HG03342 (cell line): ENCODE data around the gene ENG.
A peak's percentile ranks its signal among the peaks of the same experiment; 100 is the strongest.
"Not testable (repeated sequence)": the region's sequence is repeated elsewhere in the genome, so short reads cannot be mapped to it uniquely, and the experiment has no call there.

Experiments used
- ATAC-seq: cut with Tn5 transposase; IDR thresholded peaks from one replicate; pipeline ENCODE4 v1.9.1; 2021; ENCODE audit warnings: mild to moderate bottlenecking, moderate library complexity; ENCODE audit not compliant: unreplicated experiment

Gene ENG

DNA sequence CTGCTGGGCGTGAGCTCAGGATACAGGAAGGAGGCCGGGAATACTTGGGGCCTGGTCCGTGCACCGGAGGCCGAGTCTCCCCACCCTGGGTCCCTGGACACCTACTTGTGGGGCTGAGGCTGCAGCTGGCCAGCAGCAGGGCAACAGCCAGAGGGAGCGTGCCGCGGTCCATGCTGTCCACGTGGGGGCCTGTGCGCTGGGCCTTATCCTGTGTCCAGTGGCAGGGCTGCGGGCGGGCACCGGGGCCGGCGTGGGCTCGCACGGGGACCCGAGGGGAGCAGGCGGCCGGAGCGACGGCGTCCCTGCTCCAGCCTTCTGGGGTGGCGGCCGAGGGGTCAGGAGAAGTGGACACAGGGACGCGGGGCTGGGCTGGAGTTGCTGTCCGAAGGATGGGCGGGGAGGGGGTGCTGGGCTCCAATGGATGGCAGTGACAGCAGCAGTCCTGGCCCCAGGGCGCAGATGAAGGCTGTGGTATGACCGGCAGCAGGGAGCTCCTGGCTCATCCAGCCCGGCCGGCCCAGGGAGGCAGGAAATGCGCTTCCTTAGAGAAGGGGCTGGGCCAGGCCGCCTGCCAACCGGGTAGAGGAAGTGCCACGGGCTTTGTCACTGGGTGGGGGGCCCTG lies at the start of gene ENG:
Gene ENG (minus strand): TSS at position 475 of the 623 bp plus-strand sequence. CDS start 303 bp downstream, at position 172.
- no peak for ATAC-seq

DNA sequence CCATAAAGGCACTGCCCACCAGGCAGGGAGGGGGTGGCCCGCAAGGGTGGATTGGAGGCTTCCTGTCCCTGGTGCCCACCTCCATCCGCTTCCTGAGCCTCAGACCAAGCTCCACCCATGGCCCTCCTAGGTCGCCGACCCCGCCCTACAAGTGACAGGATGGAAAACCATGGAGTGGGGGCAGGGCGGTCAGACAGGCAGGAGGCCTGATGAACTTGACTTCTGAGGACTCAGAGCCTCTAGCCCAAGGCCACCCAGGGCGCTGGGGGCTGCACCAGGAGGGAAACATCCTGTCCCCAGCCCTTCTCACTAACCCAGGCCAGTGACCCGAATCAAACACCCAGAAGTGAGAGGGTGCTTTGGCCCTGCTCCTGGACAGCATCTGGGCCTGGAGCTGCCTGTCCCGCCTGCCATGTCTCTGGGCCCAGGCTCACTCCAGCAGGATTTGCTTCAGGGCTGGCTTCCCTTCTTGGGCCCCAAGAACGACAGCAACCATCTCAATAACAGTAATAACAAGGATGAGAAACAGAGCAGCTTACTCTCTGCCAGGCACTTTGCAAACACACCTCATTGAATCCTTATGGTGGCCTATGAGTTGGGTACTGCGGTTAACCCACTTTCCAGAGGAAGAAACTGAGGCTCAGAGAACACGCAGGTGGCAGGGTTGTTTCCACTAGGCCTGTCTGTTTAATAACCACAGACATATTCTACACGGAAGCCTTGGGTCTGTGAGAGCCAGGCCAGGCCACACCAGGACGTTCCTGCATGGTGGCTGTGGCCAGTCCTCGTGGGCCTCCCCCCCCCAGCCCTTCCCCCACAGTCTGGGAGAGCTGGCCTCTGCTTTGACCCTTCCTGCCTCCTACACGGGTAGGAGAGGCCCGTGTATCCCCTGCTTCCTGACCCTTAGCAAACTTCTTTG lies 49.4 kb upstream of the ENG start:
- no peak for ATAC-seq

DNA sequence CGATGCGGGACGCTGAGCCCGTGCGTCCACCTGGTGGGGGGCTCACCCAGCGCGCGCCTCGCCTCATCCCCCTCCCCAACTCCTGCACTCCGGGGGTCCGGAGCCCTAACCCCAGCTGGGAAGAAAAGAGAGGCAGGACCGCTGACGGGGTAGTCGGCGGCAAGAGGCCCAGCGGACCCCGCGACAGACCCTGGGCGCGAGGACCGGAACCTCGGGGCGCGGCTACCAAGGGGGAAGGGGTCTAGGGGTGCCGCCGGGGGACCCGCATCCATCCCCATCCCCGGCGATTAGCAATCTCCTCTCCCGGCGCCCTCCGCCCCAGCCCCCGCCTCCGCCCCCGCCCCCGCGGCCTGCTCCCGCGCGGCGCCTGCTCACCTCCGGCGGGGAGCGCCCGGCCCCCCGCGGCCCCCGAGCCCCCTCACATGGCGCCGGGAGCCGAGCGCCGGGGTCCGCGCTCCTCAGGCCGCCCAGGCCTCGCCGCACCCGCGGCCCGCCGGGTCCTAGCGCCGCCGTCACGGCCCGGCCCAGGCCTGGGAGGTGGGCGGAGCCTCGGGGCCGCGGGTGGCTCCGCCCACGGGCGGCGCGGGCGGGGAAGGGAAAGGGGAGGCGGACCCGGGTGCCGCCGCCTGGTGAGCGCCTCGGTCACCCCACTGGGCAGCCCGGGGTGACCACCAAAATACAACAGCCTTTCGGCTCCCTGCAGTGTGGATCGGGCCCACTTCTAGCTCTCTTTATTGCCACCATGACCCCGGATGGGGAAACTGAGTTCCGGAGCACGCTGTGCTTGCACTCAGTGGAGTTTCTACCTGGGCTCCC lies 44.9 kb upstream of the ENG start, which contains the start of gene ST6GALNAC6:
Gene ST6GALNAC6 (minus strand): TSS at position 476 of the 816 bp plus-strand sequence. CDS start 1,622 bp downstream, outside the sequence.
- peak; percentile 47 for ATAC-seq

DNA sequence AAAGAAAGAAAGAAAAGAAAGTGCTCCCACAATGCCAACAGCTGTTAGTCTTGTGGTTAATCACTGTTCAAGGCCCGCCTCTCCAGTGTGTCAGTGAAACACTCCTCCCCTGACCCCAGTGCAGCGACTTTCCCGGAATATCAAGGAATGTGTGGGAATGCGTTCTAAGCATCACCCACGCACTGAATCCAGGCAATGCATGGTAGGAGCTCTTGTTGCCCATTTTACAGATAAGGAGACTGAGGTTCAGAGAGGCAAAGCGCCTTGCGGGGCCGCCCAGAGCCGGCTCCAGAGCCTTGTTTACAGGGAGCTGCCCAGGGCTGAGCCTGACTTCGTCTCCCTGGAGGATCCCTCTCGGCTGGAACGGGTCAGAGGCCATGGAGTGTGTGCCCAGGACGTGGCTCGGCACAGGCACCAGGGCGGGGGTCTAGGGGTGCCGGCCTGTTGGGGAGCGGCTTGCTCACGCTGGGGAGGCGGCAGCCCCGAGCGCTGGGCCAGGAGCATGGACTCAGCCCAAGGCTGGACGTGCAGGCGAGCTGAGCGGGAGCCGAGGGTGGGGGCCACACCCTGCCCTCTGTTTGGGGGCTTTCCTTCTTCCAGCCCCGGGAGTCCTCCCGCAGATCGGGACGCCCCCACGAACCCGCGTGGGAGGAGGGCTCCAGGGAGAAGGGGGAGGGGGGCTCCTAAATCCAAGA lies 44.1 kb upstream of the ENG start:
- ATAC-seq = peak; percentile 10

DNA sequence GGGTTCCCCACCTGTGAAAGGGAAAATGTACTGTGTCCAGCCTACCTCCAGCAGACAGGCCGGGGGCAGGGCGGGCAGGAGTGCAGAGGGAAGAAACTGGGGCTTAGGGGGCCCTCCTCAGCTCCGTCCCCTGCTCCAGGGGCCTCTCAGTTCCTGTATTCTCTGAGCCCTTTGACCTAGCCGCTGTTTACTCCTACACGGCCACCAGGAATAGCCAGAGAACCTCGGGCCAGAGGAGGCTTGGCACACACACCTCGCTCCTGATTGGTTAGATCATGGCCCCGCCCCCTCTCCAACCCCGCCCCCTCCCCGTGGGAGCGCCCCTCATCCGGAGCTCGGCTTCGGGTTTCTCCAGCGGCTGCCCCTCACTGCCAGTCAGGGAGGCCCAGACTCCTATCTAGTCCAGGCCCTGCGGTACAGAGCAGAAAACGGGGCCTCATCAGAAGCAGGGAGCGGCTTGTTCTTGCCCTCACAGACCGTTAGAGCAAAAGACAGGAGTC lies 42.8 kb upstream of the ENG start:
- no peak for ATAC-seq

DNA sequence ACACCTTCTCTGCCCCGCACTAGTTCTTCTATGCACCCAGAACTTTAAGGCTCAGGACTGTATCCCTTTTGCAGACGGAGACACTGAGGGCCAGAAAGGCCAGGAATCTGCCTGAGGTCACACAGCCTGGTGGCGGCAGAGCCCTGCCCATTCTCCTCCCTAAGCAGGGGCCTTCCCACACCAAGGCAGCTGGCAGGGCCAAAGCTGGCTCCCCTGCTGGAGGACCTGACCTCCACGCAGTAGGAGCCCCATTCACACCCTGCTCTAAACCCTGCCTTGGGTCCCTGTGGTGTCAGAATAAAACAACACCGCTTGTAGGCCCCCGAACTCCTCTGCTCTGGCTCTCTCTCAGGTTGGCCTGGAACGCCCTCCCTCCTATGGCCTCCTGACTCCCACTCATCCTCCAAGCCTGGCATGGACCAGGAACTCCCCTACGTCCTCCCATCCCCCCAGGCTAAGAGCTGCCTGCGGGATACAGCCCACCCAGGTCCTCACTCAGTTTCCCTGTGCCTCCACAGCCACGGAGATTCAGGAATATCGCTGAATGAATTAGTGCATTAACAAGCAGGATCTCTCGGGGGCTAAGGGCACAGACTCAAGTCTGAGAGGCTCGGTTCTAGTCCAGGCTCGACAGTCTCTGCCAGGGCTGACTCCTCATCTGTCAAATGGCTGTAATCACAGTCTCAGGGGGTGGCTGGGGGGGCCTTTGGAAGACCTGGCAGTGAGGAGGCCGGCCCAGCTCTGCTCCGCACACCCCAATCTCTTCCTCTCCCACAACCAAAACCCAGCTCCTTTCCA lies 42.1 kb upstream of the ENG start:
- no peak for ATAC-seq

DNA sequence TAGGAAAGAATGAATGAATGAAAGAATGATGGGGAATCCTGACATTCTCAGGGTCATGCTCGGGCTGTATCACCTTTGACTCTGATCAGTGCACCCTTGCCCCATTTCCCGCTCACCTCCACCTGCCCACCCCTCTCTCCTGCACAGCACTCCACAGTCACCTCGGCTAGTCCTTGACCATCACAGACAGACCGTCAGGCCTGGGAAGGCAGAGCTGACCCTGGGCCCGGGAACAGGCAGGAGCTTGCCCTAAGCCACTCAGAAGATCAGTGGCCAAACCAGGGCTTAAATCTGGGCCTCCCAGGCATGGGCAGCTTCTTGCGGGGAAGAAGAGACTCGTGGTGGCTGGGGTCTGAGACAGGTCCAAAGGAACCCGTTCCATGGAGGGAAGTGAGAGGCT lies 41.4 kb upstream of the ENG start:
- no peak for ATAC-seq

DNA sequence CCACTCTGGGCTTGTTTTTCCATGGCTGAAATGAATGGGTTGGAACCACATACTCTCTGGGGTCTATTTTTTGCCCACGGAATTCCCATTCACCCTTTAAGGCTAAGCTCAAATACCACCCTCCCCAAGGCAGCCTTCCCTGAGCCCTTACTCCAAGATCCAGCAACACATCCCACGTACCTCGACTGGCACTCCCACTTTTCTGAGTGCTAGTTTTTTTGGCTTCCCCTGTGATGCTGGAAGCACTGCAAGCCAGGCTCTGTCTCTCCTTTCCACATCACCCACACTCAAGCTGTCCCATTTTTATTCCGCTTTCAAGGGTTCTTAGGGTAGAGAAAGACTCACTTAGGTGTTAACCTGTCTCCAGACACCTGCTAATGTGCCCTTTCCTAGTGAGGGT lies 38.9 kb upstream of the ENG start:
- ATAC-seq = no peak

DNA sequence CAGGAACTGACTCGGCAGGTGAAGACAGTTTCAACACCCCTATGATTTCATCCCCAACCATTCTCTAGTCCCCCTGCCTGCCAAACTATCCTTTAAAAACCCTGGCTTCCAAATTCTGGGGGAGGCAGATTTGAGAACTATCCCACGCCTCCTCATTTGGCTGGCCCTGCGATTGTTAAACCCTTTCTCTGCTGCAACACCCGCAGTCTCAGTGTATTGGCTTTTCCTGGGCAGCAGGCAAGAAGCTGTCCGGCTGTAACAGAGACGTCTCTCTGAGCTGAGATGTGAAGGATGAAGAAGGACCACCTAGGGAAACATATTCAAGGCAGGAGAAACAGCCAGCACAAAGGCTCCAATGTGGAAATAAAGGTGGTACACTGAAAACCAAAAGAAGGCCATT lies 38.4 kb upstream of the ENG start:
- ATAC-seq = no peak

DNA sequence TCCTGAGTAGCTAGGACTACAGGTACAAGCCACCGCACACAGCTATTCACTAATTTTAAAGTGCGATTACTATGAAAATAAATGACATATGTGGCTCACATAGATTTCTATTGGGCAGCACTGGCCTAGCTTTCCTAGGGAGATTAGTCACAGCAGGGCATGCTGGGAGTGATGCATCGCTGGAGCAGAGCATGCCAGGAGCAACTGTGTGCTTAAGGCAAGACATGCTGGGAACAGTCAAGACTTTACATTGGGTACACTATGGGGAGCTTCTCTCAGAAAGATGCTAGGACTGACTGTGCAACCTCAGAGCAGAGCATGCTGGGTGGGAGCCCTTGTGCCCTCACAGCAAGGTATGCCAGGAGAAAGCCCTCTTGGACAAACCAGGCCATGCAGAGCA lies 35.6 kb upstream of the ENG start:
- no peak for ATAC-seq

DNA sequence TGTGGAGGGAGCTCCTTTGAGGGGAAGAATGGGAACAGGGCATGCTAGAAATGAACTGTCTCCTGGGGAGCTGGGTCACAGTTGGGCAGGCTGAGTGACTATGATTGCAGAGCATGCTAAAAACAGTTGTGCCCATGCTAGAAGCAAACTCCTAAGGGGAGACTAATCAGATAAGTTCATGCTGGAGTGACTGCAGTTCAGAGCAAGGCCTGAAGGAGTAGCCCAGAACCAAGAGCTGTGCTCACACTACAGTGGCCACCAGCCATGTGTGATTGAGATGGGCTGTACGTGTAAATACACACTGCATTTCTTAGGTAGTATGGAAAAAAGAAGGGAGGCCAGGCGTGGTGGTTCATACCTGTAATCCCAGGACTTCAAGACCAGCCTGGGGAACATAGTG lies 33.3 kb upstream of the ENG start:
- no peak for ATAC-seq

DNA sequence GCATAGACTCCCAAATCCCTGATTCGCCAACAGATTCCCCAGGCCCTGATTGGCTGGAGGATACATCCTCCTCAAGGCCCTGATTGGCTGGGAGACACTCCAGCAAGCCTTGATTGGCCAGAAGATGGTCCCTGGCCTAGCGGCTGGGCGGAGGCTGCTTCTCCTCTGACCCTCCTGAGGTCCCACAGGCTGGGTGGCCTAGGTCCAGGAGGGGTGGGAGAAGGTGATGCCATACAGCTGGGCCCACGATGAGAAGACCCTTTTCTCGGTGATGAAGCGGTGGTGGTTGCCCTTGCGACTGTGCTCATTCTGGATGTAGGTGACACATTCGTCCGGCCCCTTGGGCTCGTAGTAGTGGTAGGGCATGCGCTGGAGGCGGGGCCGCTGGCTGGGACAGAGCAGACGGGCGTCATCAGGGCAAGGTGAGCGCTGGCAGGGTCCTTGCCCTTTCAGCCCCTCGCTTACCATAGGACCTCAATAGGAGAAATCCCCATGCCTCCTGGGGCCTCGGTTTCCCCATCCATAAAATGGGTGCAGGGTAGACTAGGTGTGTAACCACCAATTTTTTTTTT lies 32.0 kb upstream of the ENG start:
- ATAC-seq = no peak

DNA sequence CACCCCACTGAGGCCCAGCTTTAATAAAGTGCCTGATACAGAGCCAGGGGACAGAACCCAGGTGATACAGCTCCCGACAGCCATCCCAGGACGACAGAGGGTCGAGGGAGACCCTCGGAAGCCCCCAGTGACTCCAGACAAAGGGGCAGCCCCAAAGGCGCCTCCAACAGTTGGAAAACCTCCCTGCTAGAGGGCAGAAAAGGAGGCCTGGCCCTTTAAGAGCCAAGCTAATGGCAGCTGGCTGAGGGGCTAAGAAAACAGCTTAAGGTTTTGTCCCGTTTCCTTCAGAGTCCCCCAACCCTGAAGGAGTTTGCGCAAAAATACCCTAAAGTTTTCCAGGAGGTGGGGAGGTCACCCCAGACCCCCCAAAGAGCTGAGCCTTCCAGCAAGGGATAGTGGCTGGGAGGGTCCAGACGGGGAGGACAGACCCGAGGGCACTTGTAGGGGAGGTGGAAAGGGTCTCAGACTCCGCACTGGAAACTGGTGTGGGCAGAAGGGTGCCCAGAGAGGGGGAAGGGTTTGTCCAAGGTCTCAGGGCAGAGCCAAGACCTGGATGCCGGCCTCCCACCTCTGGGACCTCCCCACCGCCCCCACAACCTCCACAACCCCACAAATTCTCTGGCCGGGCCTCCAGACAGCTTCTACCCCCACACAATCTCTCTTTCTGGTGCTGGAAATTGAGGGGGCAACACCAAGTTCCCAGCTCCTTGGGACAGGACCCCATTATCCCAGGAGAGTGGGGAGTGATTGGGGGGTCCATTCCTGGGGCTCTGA lies 31.2 kb upstream of the ENG start:
- no peak for ATAC-seq

DNA sequence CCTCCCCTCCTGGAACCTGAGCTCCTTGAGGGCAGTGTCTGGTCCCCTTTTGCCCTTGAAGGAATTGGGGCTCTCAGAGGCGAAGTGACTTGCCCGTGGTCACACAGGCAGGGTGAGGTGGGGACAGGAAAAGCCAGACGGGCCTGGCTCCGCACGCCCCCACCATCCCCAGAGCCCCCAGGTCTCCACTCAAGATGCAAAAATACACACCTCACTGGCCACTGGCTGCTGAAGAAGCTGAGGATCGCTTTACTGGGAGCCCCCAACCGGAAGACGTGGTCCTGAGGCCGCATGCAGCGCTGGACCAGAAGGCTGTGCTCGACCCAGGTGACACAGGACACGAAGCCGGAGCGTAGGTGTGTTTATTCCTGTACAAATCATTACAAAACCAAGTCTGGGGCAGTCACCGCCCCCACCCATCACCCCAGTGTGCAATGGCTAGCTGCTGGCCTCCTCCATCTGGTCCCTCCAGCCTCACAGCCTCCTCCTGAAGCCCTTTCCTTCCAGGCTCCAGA lies 30.6 kb upstream of the ENG start:
- ATAC-seq = no peak

DNA sequence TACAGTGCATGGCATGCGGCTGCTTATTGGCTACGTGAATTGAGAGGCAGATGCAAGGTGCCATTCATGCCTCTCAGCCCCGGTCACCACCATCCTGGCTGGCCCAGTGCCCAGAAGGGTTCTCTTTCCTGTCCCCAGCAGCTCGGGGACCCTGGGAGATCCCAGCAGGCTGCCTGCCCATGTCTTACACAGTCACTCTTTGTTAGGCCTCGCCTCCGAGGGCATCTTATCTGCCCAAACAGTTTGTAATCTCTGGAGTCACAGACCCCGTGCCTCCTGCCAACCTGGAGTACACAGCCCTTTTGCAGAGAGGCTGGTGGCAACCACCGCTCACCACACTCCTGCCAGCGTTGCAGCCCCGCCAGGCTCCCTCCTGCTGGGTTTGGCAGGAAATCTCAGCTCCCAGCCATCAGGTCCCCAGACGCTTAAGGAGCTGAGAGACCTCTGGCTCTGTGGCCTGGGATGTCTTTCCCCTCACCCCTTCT lies 30.0 kb upstream of the ENG start:
- ATAC-seq = no peak

DNA sequence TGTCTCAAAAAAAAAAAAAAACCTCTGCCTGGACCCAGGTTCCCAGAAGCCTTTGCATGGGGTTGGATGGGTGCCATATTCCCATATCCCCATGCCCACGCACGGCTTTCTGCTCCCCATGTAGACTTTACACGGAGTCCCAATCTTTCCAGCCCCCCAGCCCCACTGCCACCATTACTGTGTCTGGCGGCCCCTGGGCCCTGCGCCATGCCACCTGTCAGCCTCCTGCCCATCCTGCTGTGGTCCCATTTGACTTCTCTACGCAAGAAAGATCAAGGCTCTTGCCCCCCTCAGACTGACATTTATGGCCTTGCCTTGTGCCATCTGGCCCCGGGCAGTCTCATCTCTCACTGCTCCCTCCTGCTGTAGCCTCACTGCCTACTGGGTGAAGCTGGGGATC lies 29.5 kb upstream of the ENG start:
- ATAC-seq = no peak

DNA sequence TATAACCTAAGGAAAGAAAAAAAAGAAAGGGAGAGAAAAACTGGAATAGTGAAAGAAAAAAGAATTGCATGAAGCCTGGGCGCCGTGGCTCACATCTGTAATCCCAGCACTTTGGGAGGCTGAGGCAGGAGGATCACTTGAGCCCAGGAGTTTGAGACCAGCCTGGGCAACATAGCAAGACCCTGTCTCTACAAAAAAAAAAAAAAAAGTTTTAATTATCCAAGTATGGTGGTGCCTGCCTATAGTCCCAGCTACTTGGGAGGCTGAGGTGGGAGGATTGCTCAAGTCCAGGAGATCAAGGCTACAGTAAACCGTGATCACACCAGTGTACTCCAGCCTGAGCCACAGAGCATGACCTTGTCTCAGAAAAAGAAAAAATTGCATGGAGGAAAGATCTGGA lies 27.3 kb upstream of the ENG start:
- ATAC-seq = not testable (repeated sequence)

DNA sequence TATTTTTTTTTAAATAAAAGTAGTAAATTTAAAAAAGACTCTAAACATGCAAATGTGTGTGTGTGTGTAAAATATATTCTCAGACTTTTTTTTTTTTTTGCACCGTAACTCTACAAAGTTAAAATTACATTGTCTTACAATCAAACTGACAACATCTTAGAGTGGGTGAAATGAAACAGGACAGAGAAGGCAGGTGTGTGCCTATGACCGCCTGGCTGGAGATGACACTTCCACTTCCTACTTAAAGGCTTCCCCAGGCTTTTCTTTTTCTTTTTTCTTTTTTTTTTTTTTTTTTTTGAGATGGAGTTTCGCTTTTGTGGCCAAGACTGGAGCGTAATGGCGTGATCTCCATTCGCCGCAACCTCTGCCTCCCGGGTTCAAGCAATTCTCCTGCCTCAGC lies 25.7 kb upstream of the ENG start:
- no peak for ATAC-seq
